ENCODE measurements around the gene NCEH1. TPM values are rescaled to one million over a fixed set of nuclear protein-coding genes. Genes with fewer than 3 reads are reported as not detected.

NCEH1 gene
- total and polyA plus RNA-seq, 10 of the 15 experiments (the other 5 are each of a cell fraction or from before 2014, with no cell fraction given) = 1.8 to 8.1 (median 4.5) TPM

DNA sequence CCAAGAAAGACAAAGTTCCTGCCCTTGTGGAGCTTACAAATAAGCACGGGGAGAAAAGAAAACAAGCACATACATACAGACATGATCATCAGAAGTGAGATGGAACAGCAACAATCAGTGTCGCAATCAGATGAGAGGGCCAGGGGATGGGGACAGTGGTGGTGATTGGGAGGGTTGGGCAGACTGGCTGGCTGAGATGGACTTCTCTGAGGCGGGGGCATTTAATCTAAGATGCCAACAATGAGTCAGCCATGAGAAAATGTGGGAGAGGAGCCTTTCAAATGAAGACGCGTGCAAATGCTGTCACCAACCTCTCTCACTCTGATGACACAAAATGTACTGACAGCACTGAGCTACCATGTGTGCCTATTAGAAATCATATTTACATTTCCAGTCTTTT lies 81.4 kb downstream of the NCEH1 start:
- ChIA-PET CTCF (interaction anchor here (1.2 kb wide), 1 partner anchor 44 kb away, joined by 3 read pairs; no protein-coding TSS in a partner anchor), SMC1A (ENCODE audit: uncharacterized antibody, unreplicated experiment) (interaction anchor here (1.6 kb wide), 1 partner anchor 9 kb away, joined by 3 read pairs; no protein-coding TSS in a partner anchor), POLR2A (no interaction called here), RAD21 (ENCODE audit: unreplicated experiment) (no interaction called here)
- Histone ChIP-seq H2AFZ (ENCODE audit: control insufficient read depth, low read depth, low read length) (no peak overlapping the region), H3K36me3 (ENCODE audit: control insufficient read depth in 2 of 2, insufficient read depth in 2 of 2, low read length in 1 of 2) (no peaks in the 10 kb centered on the region; a peak in 1 of 4 replicates), H3K27ac (ENCODE audit: control insufficient read depth, insufficient read depth) (no peak overlapping the region), H3K4me1 (ENCODE audit: control insufficient read depth, insufficient read depth, low read length) (no peaks in the 10 kb centered on the region), H3K4me3 (no peak overlapping the region), H3K79me2 (ENCODE audit: control insufficient read depth, insufficient read depth, low read length) (no peaks in the 10 kb centered on the region), H3K9ac (ENCODE audit: control insufficient read depth, insufficient read depth, low read length) (no peak overlapping the region), H3K9me3 (replicated peaks; ENCODE audit: control insufficient read depth, insufficient read depth, low read length) (no peaks in the 10 kb centered on the region), H4K20me1 (ENCODE audit: control insufficient read depth, insufficient read depth) (no peaks in the 10 kb centered on the region), H3K4me2 (ENCODE audit: control insufficient read depth, insufficient read depth) (no peak overlapping the region), H3K27me3 (replicated peaks in 1 of 2; ENCODE audit: control insufficient read depth in 2 of 2, insufficient read depth in 2 of 2, low read length in 1 of 2) (no peaks in the 10 kb centered on the region)
- DNase-seq (ENCODE audit: low read depth, low spot score) (no peak), FAIRE-seq (no peak), ATAC-seq (no peak)
- BruUV-seq (replicated peaks) = no TSS peak
- intact Hi-C loops (cut with micrococcal nuclease; ENCODE audit: unreplicated experiment) = no loop called here
- 93% methylated on average over 5 of the region's 5 CpGs for WGBS (ENCODE audit: insufficient coverage, insufficient replicate concordance, low lambda C conversion rate, missing lambda C conversion rate)
- TF ChIP-seq, protein P1, sequence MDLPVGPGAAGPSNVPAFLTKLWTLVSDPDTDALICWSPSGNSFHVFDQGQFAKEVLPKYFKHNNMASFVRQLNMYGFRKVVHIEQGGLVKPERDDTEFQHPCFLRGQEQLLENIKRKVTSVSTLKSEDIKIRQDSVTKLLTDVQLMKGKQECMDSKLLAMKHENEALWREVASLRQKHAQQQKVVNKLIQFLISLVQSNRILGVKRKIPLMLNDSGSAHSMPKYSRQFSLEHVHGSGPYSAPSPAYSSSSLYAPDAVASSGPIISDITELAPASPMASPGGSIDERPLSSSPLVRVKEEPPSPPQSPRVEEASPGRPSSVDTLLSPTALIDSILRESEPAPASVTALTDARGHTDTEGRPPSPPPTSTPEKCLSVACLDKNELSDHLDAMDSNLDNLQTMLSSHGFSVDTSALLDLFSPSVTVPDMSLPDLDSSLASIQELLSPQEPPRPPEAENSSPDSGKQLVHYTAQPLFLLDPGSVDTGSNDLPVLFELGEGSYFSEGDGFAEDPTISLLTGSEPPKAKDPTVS (IDR thresholded peaks at IDR 0.05; ENCODE audit: low read depth, low read length) = no peak
- no peak for TF ChIP-seq IKZF1 (conservative IDR thresholded peaks at IDR 0.05)
- no peak for TF ChIP-seq SPI1 (IDR thresholded peaks at IDR 0.05; ENCODE audit: borderline replicate concordance, insufficient read depth, low read depth, low read length)
- no peak for TF ChIP-seq SIN3A (IDR thresholded peaks at IDR 0.05; ENCODE audit: low read depth, low read length)
- no peak for TF ChIP-seq SMC3 (IDR thresholded peaks at IDR 0.05; ENCODE audit: borderline replicate concordance, low read length)
- TF ChIP-seq DPF2 (IDR thresholded peaks at IDR 0.05) = no peak
- no peak for TF ChIP-seq CEBPB (IDR thresholded peaks at IDR 0.05; ENCODE audit: borderline replicate concordance in 1 of 2, low read depth in 2 of 2, low read length in 2 of 2)
- in situ Hi-C loops (cut with MboI) = no loop called here
